GM23338 (cell line): ENCODE data around the gene PPM1H. TPM values are rescaled to one million over a fixed set of nuclear protein-coding genes. Genes with fewer than 3 reads are reported as not detected.

Experiments used
- ATAC-seq: fragments of 200-7000 bp; cut with Tn5 transposase; 3 replicates; pipeline ENCODE4 v1.9.1; 2020
- DNase-seq: peaks from one replicate; pipeline ENCODE4 v3.0.0-alpha.2; 2015; ENCODE audit warnings: low spot score
- H2AFZ ChIP-seq: fragments of 200-600 bp; sonication (generic); 2 replicates; pipeline ENCODE4 v1.8.0; 2016; ENCODE audit warnings: antibody characterized with exemption, mild to moderate bottlenecking, moderate library complexity
- H3F3A ChIP-seq: fragments of 200-600 bp; sonication (generic); replicated peaks from 2 replicates; pipeline ENCODE4 v1.8.0; 2017; ENCODE audit warnings: antibody characterized with exemption, mixed run types, low read depth
- H3K27ac ChIP-seq: fragments of 200-600 bp; sonication (generic); 2 replicates; pipeline ENCODE4 v1.6.1; 2016; ENCODE audit warnings: low read depth
- H3K27me3 ChIP-seq: fragments of 200-600 bp; sonication (generic); 2 replicates; pipeline ENCODE4 v1.8.0; 2016; ENCODE audit warnings: mild to moderate bottlenecking, mixed run types, moderate library complexity; ENCODE audit not compliant: insufficient read depth
- H3K36me3 ChIP-seq: fragments of 200-600 bp; sonication (generic); 2 replicates; pipeline ENCODE4 v1.8.0; 2016; ENCODE audit warnings: mild to moderate bottlenecking; ENCODE audit not compliant: insufficient read depth
- H3K4me1 ChIP-seq: fragments of 200-600 bp; sonication (generic); 2 replicates; pipeline ENCODE4 v1.8.0; 2016; ENCODE audit warnings: mild to moderate bottlenecking, moderate library complexity; ENCODE audit not compliant: insufficient read depth
- H3K4me2 ChIP-seq: fragments of 200-600 bp; sonication (generic); 2 replicates; pipeline ENCODE4 v1.7.1; 2017; ENCODE audit warnings: mixed run types
- H3K4me3 ChIP-seq: fragments of 200-600 bp; sonication (generic); 2 replicates; pipeline ENCODE4 v1.6.1; 2016; ENCODE audit warnings: mixed run types
- H3K79me2 ChIP-seq: fragments of 200-600 bp; sonication (generic); replicated peaks from 2 replicates; pipeline ENCODE4 v1.8.0; 2017; ENCODE audit warnings: mild to moderate bottlenecking; ENCODE audit not compliant: insufficient read depth
- H3K9me2 ChIP-seq: fragments of 200-600 bp; sonication (generic); 2 replicates; pipeline ENCODE4 v1.8.0; 2017; ENCODE audit not compliant: insufficient read depth
- H4K20me1 ChIP-seq: fragments of 200-600 bp; sonication (generic); replicated peaks from 2 replicates; pipeline ENCODE4 v1.8.0; 2017; ENCODE audit warnings: mild to moderate bottlenecking; ENCODE audit not compliant: insufficient read depth
- H3K27ac Mint-ChIP-seq: 2 replicates; pipeline ENCODE4 v1.8.0; 2020; ENCODE audit warnings: inconsistent platforms, mild to moderate bottlenecking, moderate library complexity, mixed read lengths
- H3K27me3 Mint-ChIP-seq: 3 replicates; pipeline ENCODE4 v1.8.0; 2022; ENCODE audit warnings: low read depth, mild to moderate bottlenecking, moderate library complexity, mixed read lengths, inconsistent platforms; ENCODE audit not compliant: insufficient read depth, poor library complexity
- H3K36me3 Mint-ChIP-seq: 3 replicates; pipeline ENCODE4 v1.8.0; 2021; ENCODE audit warnings: low read depth, mild to moderate bottlenecking, inconsistent platforms, moderate library complexity, mixed read lengths
- H3K4me1 Mint-ChIP-seq: 3 replicates; pipeline ENCODE4 v1.8.0; 2020; ENCODE audit warnings: mild to moderate bottlenecking, inconsistent platforms, mixed read lengths
- H3K4me3 Mint-ChIP-seq: 3 replicates; pipeline ENCODE4 v1.8.0; 2021; ENCODE audit warnings: moderate library complexity, mild to moderate bottlenecking, inconsistent platforms, mixed read lengths
- H3K9me3 Mint-ChIP-seq: 3 replicates; pipeline ENCODE4 v1.8.0; 2020; ENCODE audit warnings: moderate library complexity, mild to moderate bottlenecking, inconsistent platforms, mixed read lengths
- CREB1 ChIP-seq: fragments of 250-450 bp; sonication (Bioruptor Pico); IDR thresholded peaks from 2 replicates; pipeline ENCODE4 v1.5.0; 2020; ENCODE audit warnings: low read depth, mild to moderate bottlenecking, moderate library complexity
- EZH2phosphoT487 ChIP-seq: fragments of 200-600 bp; sonication (generic); IDR thresholded peaks from one replicate; pipeline ENCODE4 v1.8.1; 2018; ENCODE audit warnings: antibody characterized with exemption; ENCODE audit not compliant: unreplicated experiment
- JUNB ChIP-seq: IDR thresholded peaks from one replicate; pipeline ENCODE4 v1.6.1; 2016; ENCODE audit warnings: antibody characterized with exemption; ENCODE audit not compliant: unreplicated experiment
- NANOG ChIP-seq: IDR thresholded peaks from 2 replicates; pipeline ENCODE4 v1.6.1; 2016; ENCODE audit warnings: antibody characterized with exemption, borderline replicate concordance
- POLR2AphosphoS5 ChIP-seq: IDR thresholded peaks from 2 replicates; pipeline ENCODE4 v1.6.1; 2016; ENCODE audit warnings: antibody characterized with exemption, low read depth
- STAT1 ChIP-seq: IDR thresholded peaks from one replicate; pipeline ENCODE4 v1.6.1; 2016; ENCODE audit warnings: antibody characterized with exemption; ENCODE audit not compliant: unreplicated experiment
- ZNF114 ChIP-seq: fragments of 250-450 bp; sonication (Bioruptor Pico); IDR thresholded peaks from 2 replicates; pipeline ENCODE4 v1.5.0; 2020; ENCODE audit warnings: mild to moderate bottlenecking, moderate library complexity
- ZNF331 ChIP-seq: fragments of 250-450 bp; sonication (Bioruptor Pico); IDR thresholded peaks from 2 replicates; pipeline ENCODE4 v1.5.0; 2020; ENCODE audit warnings: low read depth, mild to moderate bottlenecking, moderate library complexity
- polyA plus RNA-seq: library from polyadenylated mRNA; unstranded; fragments of >200 nt; fragmentation: Nextera tagmentation; extraction: Ambion mirVana; gene quantifications from 2 replicates; pipeline ENCODE4 v1.2.1, GENCODE V29; 2016
- total RNA-seq: library from RNA; depleted of rRNA; stranded (reverse); fragments of >200 nt; shearing (Covaris generic); gene quantifications from 2 replicates; pipeline ENCODE4 v1.2.3, GENCODE V29; 2014
- TF ChIP-seq, protein P1 (sequence below): IDR thresholded peaks from one replicate; pipeline ENCODE4 v1.6.1; 2018; ENCODE audit warnings: antibody characterized with exemption; ENCODE audit not compliant: unreplicated experiment
- TF ChIP-seq, protein P2 (sequence below), 2 experiments: fragments of 200-600 bp in 1 of 2; sonication (generic) in 1 of 2; conservative IDR thresholded peaks; 2 replicates each; pipeline versions ENCODE4 v1.5.1 to v1.6.1; 2016 to 2017; ENCODE audit warnings: antibody characterized with exemption in 2 of 2, low read depth in 2 of 2, mild to moderate bottlenecking in 2 of 2, moderate library complexity in 1 of 2
- TF ChIP-seq, protein P3 (sequence below): IDR thresholded peaks from 2 replicates; pipeline ENCODE4 v1.6.1; 2016; ENCODE audit warnings: antibody characterized with exemption

PPM1H gene
- total and polyA plus RNA-seq, 2 experiments from 2014 or later = 11.4 to 41.2 TPM

DNA sequence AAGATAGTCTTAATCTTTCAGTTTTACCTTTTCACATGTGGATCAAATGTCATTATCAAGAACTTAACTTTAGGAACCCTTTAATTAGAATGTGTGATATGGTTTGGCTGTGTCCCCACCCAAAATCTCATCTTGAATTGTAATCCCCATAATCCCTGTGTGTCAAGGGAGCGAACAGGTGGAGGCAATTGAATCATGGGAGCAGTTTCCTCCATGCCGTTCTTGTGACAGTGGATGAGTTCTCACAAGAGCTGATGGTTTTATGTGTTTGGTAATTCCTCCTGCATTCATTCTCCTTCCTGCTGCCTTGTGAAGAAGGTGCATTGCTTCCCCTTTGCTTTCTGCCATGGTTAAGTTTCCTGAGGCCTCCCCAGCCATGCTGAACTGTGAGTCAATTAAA, 307.8 kb downstream of the PPM1H start (continued):
- TF ChIP-seq, protein P1, sequence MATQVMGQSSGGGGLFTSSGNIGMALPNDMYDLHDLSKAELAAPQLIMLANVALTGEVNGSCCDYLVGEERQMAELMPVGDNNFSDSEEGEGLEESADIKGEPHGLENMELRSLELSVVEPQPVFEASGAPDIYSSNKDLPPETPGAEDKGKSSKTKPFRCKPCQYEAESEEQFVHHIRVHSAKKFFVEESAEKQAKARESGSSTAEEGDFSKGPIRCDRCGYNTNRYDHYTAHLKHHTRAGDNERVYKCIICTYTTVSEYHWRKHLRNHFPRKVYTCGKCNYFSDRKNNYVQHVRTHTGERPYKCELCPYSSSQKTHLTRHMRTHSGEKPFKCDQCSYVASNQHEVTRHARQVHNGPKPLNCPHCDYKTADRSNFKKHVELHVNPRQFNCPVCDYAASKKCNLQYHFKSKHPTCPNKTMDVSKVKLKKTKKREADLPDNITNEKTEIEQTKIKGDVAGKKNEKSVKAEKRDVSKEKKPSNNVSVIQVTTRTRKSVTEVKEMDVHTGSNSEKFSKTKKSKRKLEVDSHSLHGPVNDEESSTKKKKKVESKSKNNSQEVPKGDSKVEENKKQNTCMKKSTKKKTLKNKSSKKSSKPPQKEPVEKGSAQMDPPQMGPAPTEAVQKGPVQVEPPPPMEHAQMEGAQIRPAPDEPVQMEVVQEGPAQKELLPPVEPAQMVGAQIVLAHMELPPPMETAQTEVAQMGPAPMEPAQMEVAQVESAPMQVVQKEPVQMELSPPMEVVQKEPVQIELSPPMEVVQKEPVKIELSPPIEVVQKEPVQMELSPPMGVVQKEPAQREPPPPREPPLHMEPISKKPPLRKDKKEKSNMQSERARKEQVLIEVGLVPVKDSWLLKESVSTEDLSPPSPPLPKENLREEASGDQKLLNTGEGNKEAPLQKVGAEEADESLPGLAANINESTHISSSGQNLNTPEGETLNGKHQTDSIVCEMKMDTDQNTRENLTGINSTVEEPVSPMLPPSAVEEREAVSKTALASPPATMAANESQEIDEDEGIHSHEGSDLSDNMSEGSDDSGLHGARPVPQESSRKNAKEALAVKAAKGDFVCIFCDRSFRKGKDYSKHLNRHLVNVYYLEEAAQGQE = no peak
- TF ChIP-seq STAT1 = no peak
- no peak for TF ChIP-seq EZH2phosphoT487
- no peak for TF ChIP-seq ZNF331 (CRISPR knock-in tag)
- no peak for TF ChIP-seq JUNB
- TF ChIP-seq, protein P2, sequence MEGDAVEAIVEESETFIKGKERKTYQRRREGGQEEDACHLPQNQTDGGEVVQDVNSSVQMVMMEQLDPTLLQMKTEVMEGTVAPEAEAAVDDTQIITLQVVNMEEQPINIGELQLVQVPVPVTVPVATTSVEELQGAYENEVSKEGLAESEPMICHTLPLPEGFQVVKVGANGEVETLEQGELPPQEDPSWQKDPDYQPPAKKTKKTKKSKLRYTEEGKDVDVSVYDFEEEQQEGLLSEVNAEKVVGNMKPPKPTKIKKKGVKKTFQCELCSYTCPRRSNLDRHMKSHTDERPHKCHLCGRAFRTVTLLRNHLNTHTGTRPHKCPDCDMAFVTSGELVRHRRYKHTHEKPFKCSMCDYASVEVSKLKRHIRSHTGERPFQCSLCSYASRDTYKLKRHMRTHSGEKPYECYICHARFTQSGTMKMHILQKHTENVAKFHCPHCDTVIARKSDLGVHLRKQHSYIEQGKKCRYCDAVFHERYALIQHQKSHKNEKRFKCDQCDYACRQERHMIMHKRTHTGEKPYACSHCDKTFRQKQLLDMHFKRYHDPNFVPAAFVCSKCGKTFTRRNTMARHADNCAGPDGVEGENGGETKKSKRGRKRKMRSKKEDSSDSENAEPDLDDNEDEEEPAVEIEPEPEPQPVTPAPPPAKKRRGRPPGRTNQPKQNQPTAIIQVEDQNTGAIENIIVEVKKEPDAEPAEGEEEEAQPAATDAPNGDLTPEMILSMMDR (conservative IDR thresholded peaks at IDR 0.05; ENCODE audit: low read depth in 2 of 2) = no peak

DNA sequence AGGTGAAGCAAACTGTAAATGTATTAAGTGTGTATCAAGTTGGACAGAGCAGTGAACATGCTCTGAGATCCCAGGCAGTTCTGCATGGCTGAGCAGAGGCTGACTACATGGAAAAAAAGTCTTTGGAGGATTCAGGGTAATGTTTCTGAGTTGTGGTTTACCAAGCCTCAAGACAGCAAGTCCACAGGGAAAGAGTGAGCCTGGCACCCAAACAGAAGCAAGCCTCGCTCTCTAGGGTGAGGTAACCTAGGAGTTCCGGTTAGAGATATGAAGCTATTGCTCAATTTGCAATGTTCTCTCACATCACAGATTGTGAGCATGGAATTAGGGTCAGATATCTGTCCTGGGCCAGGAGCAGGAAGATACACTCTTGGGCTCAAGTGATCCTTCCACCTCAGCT, 309.7 kb downstream of the PPM1H start:
- H3K36me3 Mint-ChIP-seq = no peaks in the 10 kb centered on the region; the same call in 2 of the 3 replicates
- no peaks in the 10 kb centered on the region for H3K79me2 ChIP-seq
- H4K20me1 ChIP-seq = no peaks in the 10 kb centered on the region
- H3K4me1 Mint-ChIP-seq = peaks cover 47% of the 10 kb centered on the region
- no peak for ATAC-seq
- no peak overlapping the region for H2AFZ ChIP-seq
- no peaks in the 10 kb centered on the region for H3K36me3 ChIP-seq
- no peaks in the 10 kb centered on the region for H3K27me3 ChIP-seq
- H3K4me1 ChIP-seq = peaks cover 50% of the 10 kb centered on the region
- DNase-seq = no peak
- no peaks in the 10 kb centered on the region for H3F3A ChIP-seq
- no peaks in the 10 kb centered on the region; the same call in 2 of the 3 replicates for H3K9me3 Mint-ChIP-seq
- H3K9me2 ChIP-seq = no peaks in the 10 kb centered on the region
- no peak overlapping the region for H3K4me3 Mint-ChIP-seq
- no peak overlapping the region for H3K4me3 ChIP-seq
- H3K27me3 Mint-ChIP-seq = peaks cover 8% of the 10 kb centered on the region
- TF ChIP-seq, protein P1 = no peak
- no peak for TF ChIP-seq ZNF114
- TF ChIP-seq POLR2AphosphoS5 = no peak
- TF ChIP-seq, protein P2 (conservative IDR thresholded peaks at IDR 0.05; ENCODE audit: low read depth in 2 of 2) = no peak
- TF ChIP-seq CREB1 (CRISPR knock-in tag) = no peak
- TF ChIP-seq ZNF331 (CRISPR knock-in tag) = no peak
- TF ChIP-seq NANOG = no peak
- TF ChIP-seq EZH2phosphoT487 = no peak
- no peak for TF ChIP-seq STAT1
- TF ChIP-seq, protein P3, sequence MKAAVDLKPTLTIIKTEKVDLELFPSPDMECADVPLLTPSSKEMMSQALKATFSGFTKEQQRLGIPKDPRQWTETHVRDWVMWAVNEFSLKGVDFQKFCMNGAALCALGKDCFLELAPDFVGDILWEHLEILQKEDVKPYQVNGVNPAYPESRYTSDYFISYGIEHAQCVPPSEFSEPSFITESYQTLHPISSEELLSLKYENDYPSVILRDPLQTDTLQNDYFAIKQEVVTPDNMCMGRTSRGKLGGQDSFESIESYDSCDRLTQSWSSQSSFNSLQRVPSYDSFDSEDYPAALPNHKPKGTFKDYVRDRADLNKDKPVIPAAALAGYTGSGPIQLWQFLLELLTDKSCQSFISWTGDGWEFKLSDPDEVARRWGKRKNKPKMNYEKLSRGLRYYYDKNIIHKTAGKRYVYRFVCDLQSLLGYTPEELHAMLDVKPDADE = no peak
- H3K27ac ChIP-seq = no peak overlapping the region
- H3K4me2 ChIP-seq = no peak overlapping the region
- H3K27ac Mint-ChIP-seq = no peak overlapping the region
